ENCODE data around the gene SSBP2.

Gene SSBP2

GRCh38 chr5:81726297-81726696, 24.6 kb downstream of the SSBP2 start:
- no peak for TF ChIP-seq CTCF (IDR thresholded peaks at IDR 0.05)

GRCh38 chr5:81724571-81724970, 26.3 kb downstream of the SSBP2 start:
- no peak overlapping the region for H3K4me3 ChIP-seq
- H3K27ac ChIP-seq: no peak overlapping the region
- TF ChIP-seq CTCF (IDR thresholded peaks at IDR 0.05): no peak
- DNase-seq (ENCODE audit: low spot score): no peak

More at GRCh38 chr5:81726297-81726696, 24.6 kb downstream of the SSBP2 start:
- H3K4me3 ChIP-seq: no peak overlapping the region
- no peak overlapping the region for H3K27ac ChIP-seq
- DNase-seq (ENCODE audit: low spot score): no peak

GRCh38 chr5:81724108-81724507, 26.8 kb downstream of the SSBP2 start:
- H3K4me3 ChIP-seq: no peak overlapping the region
- no peak for DNase-seq (ENCODE audit: low spot score)
- no peak for TF ChIP-seq CTCF (IDR thresholded peaks at IDR 0.05)
- no peak overlapping the region for H3K27ac ChIP-seq

- Histone ChIP-seq H3K4me3 (no peak overlapping the region), H3K27ac (no peak overlapping the region)
- no peak for DNase-seq (ENCODE audit: low spot score)
- TF ChIP-seq CTCF (IDR thresholded peaks at IDR 0.05): no peak
Measured at GRCh38 chr5:81721049-81721448, 29.8 kb downstream of the SSBP2 start.

- TF ChIP-seq CTCF (IDR thresholded peaks at IDR 0.05): no peak
- no peak for DNase-seq (ENCODE audit: low spot score)
- Histone ChIP-seq H3K4me3 (no peak overlapping the region), H3K27ac (no peak overlapping the region)
Measured at GRCh38 chr5:81719743-81720345, 31.1 kb downstream of the SSBP2 start.

GRCh38 chr5:81718300-81718699, 32.6 kb downstream of the SSBP2 start:
- TF ChIP-seq CTCF (IDR thresholded peaks at IDR 0.05): no peak
- DNase-seq (ENCODE audit: low spot score): no peak
- no peak overlapping the region for H3K4me3 ChIP-seq
- no peak overlapping the region for H3K27ac ChIP-seq

GRCh38 chr5:81717860-81718259, 33.0 kb downstream of the SSBP2 start:
- TF ChIP-seq CTCF (IDR thresholded peaks at IDR 0.05): no peak
- H3K4me3 ChIP-seq: no peak overlapping the region
- DNase-seq (ENCODE audit: low spot score): no peak
- H3K27ac ChIP-seq: no peak overlapping the region

All from coronary artery (tissue), 2 donors.